ENCODE data around the gene SNRPA.
"Not testable (repeated sequence)": the region's sequence is repeated elsewhere in the genome, so short reads cannot be mapped to it uniquely, and the experiment has no call there.

The SNRPA gene

DNA sequence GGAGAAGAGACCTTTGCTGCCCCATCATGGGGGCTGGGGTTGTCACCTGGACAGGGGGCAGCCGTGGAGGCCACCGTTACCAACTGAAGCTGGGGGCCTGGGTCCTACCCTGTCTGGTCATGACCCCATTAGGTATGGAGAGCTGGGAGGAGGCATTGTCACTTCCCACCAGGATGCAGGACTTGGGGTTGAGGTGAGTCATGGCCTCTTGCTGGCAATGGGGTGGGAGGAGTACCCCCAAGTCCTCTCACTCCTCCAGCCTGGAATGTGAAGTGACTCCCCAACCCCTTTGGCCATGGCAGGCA is 57.0 kb downstream of the SNRPA start:
- H3K27me3 ChIP-seq (ENCODE audit: low read depth, low read length): no peaks in the 10 kb centered on the region
- H3K36me3 ChIP-seq (replicated peaks; ENCODE audit: low read depth, low read length): peaks cover 60% of the 10 kb centered on the region
- no peak overlapping the region for H2AFZ ChIP-seq (ENCODE audit: low read depth, low read length)
- no peak overlapping the region for H3K4me3 ChIP-seq (ENCODE audit: low read length)
- H3K4me1 ChIP-seq (ENCODE audit: low read length): peaks cover 25% of the 10 kb centered on the region
- no peak overlapping the region for H3K4me2 ChIP-seq (ENCODE audit: low read length)
- TF ChIP-seq, protein P1, sequence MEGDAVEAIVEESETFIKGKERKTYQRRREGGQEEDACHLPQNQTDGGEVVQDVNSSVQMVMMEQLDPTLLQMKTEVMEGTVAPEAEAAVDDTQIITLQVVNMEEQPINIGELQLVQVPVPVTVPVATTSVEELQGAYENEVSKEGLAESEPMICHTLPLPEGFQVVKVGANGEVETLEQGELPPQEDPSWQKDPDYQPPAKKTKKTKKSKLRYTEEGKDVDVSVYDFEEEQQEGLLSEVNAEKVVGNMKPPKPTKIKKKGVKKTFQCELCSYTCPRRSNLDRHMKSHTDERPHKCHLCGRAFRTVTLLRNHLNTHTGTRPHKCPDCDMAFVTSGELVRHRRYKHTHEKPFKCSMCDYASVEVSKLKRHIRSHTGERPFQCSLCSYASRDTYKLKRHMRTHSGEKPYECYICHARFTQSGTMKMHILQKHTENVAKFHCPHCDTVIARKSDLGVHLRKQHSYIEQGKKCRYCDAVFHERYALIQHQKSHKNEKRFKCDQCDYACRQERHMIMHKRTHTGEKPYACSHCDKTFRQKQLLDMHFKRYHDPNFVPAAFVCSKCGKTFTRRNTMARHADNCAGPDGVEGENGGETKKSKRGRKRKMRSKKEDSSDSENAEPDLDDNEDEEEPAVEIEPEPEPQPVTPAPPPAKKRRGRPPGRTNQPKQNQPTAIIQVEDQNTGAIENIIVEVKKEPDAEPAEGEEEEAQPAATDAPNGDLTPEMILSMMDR (IDR thresholded peaks at IDR 0.05; ENCODE audit: low read depth, low read length): no peak
- TF ChIP-seq EZH2phosphoT487 (IDR thresholded peaks at IDR 0.05; ENCODE audit: low read depth): no peak
- H4K20me1 ChIP-seq (ENCODE audit: insufficient read depth, low read length): peaks cover 67% of the 10 kb centered on the region
- H3K9me3 ChIP-seq (ENCODE audit: insufficient read depth, low read length): no peaks in the 10 kb centered on the region
- H3K27ac ChIP-seq (ENCODE audit: low read length): no peak overlapping the region
- no peak overlapping the region for H3K9ac ChIP-seq (ENCODE audit: low read length)
- peaks cover 42% of the 10 kb centered on the region for H3K79me2 ChIP-seq (ENCODE audit: low read length)

DNA sequence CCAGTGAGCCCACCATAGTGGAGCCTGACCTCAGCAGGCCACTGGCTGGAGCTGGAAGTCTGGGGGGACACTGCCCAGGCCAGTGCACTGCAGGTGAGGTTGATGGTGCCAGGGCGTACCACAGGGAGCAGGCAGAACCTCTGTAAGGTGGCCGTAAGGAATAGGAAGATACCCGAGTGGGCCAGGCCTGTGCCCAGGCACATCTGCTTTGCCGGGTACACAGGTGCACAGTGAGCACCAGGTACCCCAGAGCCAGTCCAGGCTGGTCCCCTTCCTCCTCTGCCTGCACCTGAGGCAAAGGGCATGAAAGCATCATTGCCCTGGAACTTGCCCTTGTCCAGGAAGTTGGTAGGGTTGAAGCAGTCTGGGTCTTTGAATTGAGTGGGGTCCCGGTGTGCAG is 57.5 kb downstream of the SNRPA start:
- Histone ChIP-seq H3K36me3 (replicated peaks; ENCODE audit: low read depth, low read length) (peaks cover 57% of the 10 kb centered on the region), H3K9me3 (ENCODE audit: insufficient read depth, low read length) (no peaks in the 10 kb centered on the region), H3K4me2 (ENCODE audit: low read length) (no peak overlapping the region), H3K27me3 (ENCODE audit: low read depth, low read length) (no peaks in the 10 kb centered on the region), H3K4me3 (ENCODE audit: low read length) (no peak overlapping the region), H2AFZ (ENCODE audit: low read depth, low read length) (no peak overlapping the region), H3K9ac (ENCODE audit: low read length) (no peak overlapping the region), H3K4me1 (ENCODE audit: low read length) (peaks cover 19% of the 10 kb centered on the region), H3K27ac (ENCODE audit: low read length) (no peak overlapping the region), H3K79me2 (ENCODE audit: low read length) (peaks cover 36% of the 10 kb centered on the region), H4K20me1 (ENCODE audit: insufficient read depth, low read length) (peaks cover 62% of the 10 kb centered on the region)
- TF ChIP-seq, protein P1 (IDR thresholded peaks at IDR 0.05; ENCODE audit: low read depth, low read length): no peak
- no peak for TF ChIP-seq EZH2phosphoT487 (IDR thresholded peaks at IDR 0.05; ENCODE audit: low read depth)

DNA sequence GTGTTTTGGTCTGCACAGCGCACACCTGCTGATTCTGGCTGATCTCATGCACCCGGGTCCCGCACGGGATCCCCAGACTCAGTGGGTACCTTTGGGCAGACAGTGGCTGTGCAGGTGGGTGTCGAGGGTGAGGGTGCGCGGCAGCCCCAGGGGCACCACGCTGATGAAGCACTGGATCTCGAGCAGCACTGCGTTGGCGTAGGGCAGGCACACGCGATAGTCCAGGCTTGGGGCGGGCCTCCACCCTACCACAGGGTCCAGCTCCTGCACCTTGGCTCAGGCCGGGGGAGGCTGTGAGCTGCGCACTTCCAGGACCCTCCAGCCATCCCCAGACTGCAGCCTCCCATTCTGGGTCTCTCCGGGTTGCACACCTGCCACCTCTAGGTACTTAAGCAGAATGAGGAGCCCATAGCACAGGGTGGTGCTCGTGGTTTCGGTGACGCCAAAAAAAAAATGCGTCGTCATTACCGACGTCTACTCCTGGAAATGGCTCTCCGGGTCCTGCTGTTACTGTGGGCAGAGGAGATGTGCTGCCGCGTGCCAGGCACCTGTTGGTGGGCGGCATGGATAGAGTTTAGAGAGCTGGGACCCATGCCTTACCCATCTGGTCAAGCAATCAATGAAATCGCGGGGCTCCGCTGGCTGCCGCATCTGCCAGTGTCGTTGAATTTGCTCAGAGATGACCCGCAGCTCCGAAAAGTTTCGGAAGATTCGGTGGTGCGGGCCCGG is 58.5 kb downstream of the SNRPA start:
- peaks cover 26% of the 10 kb centered on the region for H3K79me2 ChIP-seq (ENCODE audit: low read length)
- H3K4me1 ChIP-seq (ENCODE audit: low read length): peaks cover 9% of the 10 kb centered on the region; the same call in 1 of the 2 replicates
- peaks cover 49% of the 10 kb centered on the region for H3K36me3 ChIP-seq (replicated peaks; ENCODE audit: low read depth, low read length)
- no peak overlapping the region for H3K27ac ChIP-seq (ENCODE audit: low read length)
- H3K9me3 ChIP-seq (ENCODE audit: insufficient read depth, low read length): no peaks in the 10 kb centered on the region
- H2AFZ ChIP-seq (ENCODE audit: low read depth, low read length): no peak overlapping the region
- no peak overlapping the region for H3K4me3 ChIP-seq (ENCODE audit: low read length)
- no peak for TF ChIP-seq EZH2phosphoT487 (IDR thresholded peaks at IDR 0.05; ENCODE audit: low read depth)
- H3K4me2 ChIP-seq (ENCODE audit: low read length): no peak overlapping the region
- peaks cover 52% of the 10 kb centered on the region for H4K20me1 ChIP-seq (ENCODE audit: insufficient read depth, low read length)
- H3K27me3 ChIP-seq (ENCODE audit: low read depth, low read length): peaks cover 8% of the 10 kb centered on the region; the same call in 1 of the 2 replicates
- no peak overlapping the region for H3K9ac ChIP-seq (ENCODE audit: low read length)

DNA sequence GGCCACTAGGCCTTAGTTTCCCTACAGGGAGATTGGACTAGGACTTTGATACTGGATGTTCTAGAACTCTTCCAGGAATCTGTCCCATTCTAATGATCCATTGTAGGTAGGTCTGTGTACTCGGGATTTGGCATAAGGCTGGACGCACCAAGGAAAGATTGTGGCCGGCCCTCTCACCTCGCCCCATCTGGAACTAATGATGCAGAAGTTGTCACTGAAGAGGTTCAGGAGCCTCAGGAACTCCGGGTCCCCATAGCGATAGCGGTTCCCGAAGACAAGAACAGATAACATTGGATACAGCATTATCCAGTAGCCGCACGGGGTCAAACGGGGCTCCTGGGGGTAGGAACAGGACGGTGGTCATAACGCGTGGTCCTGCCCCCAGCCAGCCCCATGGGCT is 59.2 kb downstream of the SNRPA start:
- H3K27me3 ChIP-seq (ENCODE audit: low read depth, low read length): peaks cover 10% of the 10 kb centered on the region
- H3K4me1 ChIP-seq (ENCODE audit: low read length): peaks cover 7% of the 10 kb centered on the region; the same call in 1 of the 2 replicates
- H4K20me1 ChIP-seq (ENCODE audit: insufficient read depth, low read length): peaks cover 45% of the 10 kb centered on the region
- no peaks in the 10 kb centered on the region for H3K9me3 ChIP-seq (ENCODE audit: insufficient read depth, low read length)
- TF ChIP-seq, protein P1 (IDR thresholded peaks at IDR 0.05; ENCODE audit: low read depth, low read length): no peak
- no peak for TF ChIP-seq EZH2phosphoT487 (IDR thresholded peaks at IDR 0.05; ENCODE audit: low read depth)
- no peak overlapping the region for H2AFZ ChIP-seq (ENCODE audit: low read depth, low read length)
- H3K79me2 ChIP-seq (ENCODE audit: low read length): peaks cover 20% of the 10 kb centered on the region
- peaks cover 42% of the 10 kb centered on the region for H3K36me3 ChIP-seq (replicated peaks; ENCODE audit: low read depth, low read length)
- H3K4me3 ChIP-seq (ENCODE audit: low read length): no peak overlapping the region
- H3K27ac ChIP-seq (ENCODE audit: low read length): no peak overlapping the region
- no peak overlapping the region for H3K9ac ChIP-seq (ENCODE audit: low read length)
- no peak overlapping the region for H3K4me2 ChIP-seq (ENCODE audit: low read length)

DNA sequence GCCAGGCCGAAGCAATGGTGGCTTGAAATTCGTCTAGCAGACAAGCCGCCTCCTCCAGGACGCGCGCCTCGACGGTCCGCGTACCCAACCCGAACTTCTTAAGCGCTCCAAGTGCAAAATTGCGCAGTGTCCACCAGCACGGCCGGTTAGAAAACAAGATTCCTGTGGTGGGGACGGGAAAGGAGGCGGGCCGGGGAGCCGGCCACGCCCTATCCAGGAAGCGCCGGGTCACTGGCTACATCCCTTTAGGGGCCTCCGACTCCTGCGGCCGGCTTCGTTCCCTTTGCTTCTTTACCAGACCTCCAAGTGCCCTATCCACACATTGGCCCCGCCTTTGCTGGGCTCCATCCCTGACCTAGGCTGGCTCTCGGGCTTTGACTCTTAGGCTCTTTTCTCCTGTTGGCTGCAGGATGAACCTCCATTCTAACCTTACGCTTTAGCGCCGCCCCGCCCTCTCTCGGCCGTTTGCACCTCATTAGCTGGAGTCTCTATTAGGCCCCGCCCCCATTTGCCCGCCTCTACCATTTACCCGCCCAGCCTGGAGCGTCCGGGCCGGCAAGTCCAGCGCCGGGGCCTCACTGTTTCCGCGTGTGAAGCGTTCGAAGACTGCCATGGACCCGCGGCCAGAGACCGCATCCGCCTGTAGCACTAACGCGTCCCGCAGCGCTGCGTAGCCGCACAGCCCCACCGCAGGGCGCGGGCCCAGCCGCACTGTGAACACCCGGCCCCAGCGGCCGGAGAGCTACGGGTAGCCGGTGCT is 59.8 kb downstream of the SNRPA start:
- H3K4me3 ChIP-seq (ENCODE audit: low read length); H2AFZ ChIP-seq (ENCODE audit: low read depth, low read length); H3K9me3 ChIP-seq (ENCODE audit: insufficient read depth, low read length); H3K9ac ChIP-seq (ENCODE audit: low read length); H3K4me1 ChIP-seq (ENCODE audit: low read length); H3K27ac ChIP-seq (ENCODE audit: low read length); H3K4me2 ChIP-seq (ENCODE audit: low read length): not testable (repeated sequence)
- Histone ChIP-seq H3K79me2 (ENCODE audit: low read length) (peaks cover 13% of the 10 kb centered on the region), H3K27me3 (ENCODE audit: low read depth, low read length) (peaks cover 14% of the 10 kb centered on the region), H3K36me3 (replicated peaks; ENCODE audit: low read depth, low read length) (peaks cover 36% of the 10 kb centered on the region), H4K20me1 (ENCODE audit: insufficient read depth, low read length) (peaks cover 39% of the 10 kb centered on the region)

Measured in OCI-LY3 (cell line).